GM19239 (cell line): ENCODE results near the gene EVI5.
A peak's percentile ranks its signal among the peaks of the same experiment; 100 is the strongest.
"Not testable (repeated sequence)": the region's sequence is repeated elsewhere in the genome, so short reads cannot be mapped to it uniquely, and the experiment has no call there.

Experiments
- DNase-seq: peaks from one replicate; pipeline ENCODE4 v3.0.0; 2011; ENCODE audit warnings: low spot score; ENCODE audit not compliant: insufficient read length
- FAIRE-seq: peaks from 2 replicates; lab custom pipeline; 2011; peaks lifted over from hg19 to GRCh38; lab: Jason Lieb, UNC

Gene EVI5

GRCh38 chr1:92795166-92795565 lies 10.3 kb upstream of the EVI5 start:
- no peak for DNase-seq
- FAIRE-seq: no peak

- FAIRE-seq (no peak), DNase-seq (no peak)
Measured at GRCh38 chr1:92792340-92792782, 7.5 kb upstream of the EVI5 start.

GRCh38 chr1:92791487-92792066 lies 6.7 kb upstream of the EVI5 start:
- no peak for DNase-seq

GRCh38 chr1:92790867-92791266 lies 6.0 kb upstream of the EVI5 start:
- FAIRE-seq (no peak), DNase-seq (no peak)

More at GRCh38 chr1:92791487-92792066, 6.7 kb upstream of the EVI5 start:
- FAIRE-seq: no peak

- FAIRE-seq (no peak), DNase-seq (no peak)
Measured at GRCh38 chr1:92790081-92790480, 5.2 kb upstream of the EVI5 start.

- no peak for DNase-seq
- no peak for FAIRE-seq
Measured at GRCh38 chr1:92786111-92786901, 1.4 kb upstream of the EVI5 start.

- DNase-seq: peak; percentile 36
- FAIRE-seq: peak; percentile 82
Measured at GRCh38 chr1:92784021-92784638, 778 bp downstream of the EVI5 start.

- DNase-seq, FAIRE-seq: not testable (repeated sequence)
Measured at GRCh38 chr1:92783550-92783949, 1.4 kb downstream of the EVI5 start.

GRCh38 chr1:92778376-92778775 lies 6.5 kb downstream of the EVI5 start:
- DNase-seq: no peak
- no peak for FAIRE-seq

GRCh38 chr1:92774407-92774806 lies 10.5 kb downstream of the EVI5 start:
- no peak for DNase-seq
- no peak for FAIRE-seq

GRCh38 chr1:92773749-92774148 lies 11.2 kb downstream of the EVI5 start:
- not testable (repeated sequence) for FAIRE-seq, DNase-seq

- FAIRE-seq: no peak
- DNase-seq: no peak
Measured at GRCh38 chr1:92769856-92770255, 15.1 kb downstream of the EVI5 start.

- no peak for DNase-seq
- no peak for FAIRE-seq
Measured at GRCh38 chr1:92768915-92769314, 16.0 kb downstream of the EVI5 start.

- FAIRE-seq: no peak
- DNase-seq: no peak
Measured at GRCh38 chr1:92768296-92768695, 16.6 kb downstream of the EVI5 start.

GRCh38 chr1:92764116-92764515 lies 20.8 kb downstream of the EVI5 start:
- no peak for DNase-seq
- FAIRE-seq: no peak

- FAIRE-seq (no peak), DNase-seq (no peak)
Measured at GRCh38 chr1:92762355-92762754, 22.6 kb downstream of the EVI5 start.

- no peak for DNase-seq
- FAIRE-seq: no peak
Measured at GRCh38 chr1:92759361-92759760, 25.5 kb downstream of the EVI5 start.

- FAIRE-seq: no peak
- no peak for DNase-seq
Measured at GRCh38 chr1:92756537-92756936, 28.4 kb downstream of the EVI5 start.

GRCh38 chr1:92755541-92756461 lies 29.1 kb downstream of the EVI5 start:
- no peak for FAIRE-seq
- no peak for DNase-seq

- DNase-seq: no peak
- FAIRE-seq: no peak
Measured at GRCh38 chr1:92754719-92755050, 30.2 kb downstream of the EVI5 start.
